Measurements from ENCODE around the gene ACOT6.
"Not testable (repeated sequence)": the region's sequence is repeated elsewhere in the genome, so short reads cannot be mapped to it uniquely, and the experiment has no call there.

The ACOT6 gene

GRCh38 chr14:73612339-73613045, at the start of gene ACOT6:
TSS of gene ACOT6 (plus strand) at chr14:73612517. CDS start at chr14:73612572, 55 bp downstream.
- DNase-seq = peak; percentile 65

- DNase-seq = not testable (repeated sequence)
These were observed 49.6 kb upstream of the ACOT6 start for GRCh38 chr14:73562696-73563095.

GRCh38 chr14:73566431-73566830, 45.9 kb upstream of the ACOT6 start:
- not testable (repeated sequence) for DNase-seq

GRCh38 chr14:73566935-73567334, 45.4 kb upstream of the ACOT6 start:
- not testable (repeated sequence) for DNase-seq

- no peak for DNase-seq
These were observed 45.0 kb upstream of the ACOT6 start for GRCh38 chr14:73567358-73567757.

- DNase-seq = no peak
These were observed 44.1 kb upstream of the ACOT6 start for GRCh38 chr14:73567951-73568885.

- not testable (repeated sequence) for DNase-seq
These were observed 43.5 kb upstream of the ACOT6 start for GRCh38 chr14:73568886-73569184.

GRCh38 chr14:73569185-73569958, 42.9 kb upstream of the ACOT6 start, which contains the start of gene ACOT2:
TSS of gene ACOT2 (plus strand) at chr14:73569213. CDS start at chr14:73569241, 28 bp downstream.
- peak; percentile 87 for DNase-seq

- DNase-seq = peak; percentile 69
These were observed 41.4 kb upstream of the ACOT6 start for GRCh38 chr14:73570913-73571312.

- not testable (repeated sequence) for DNase-seq
These were observed 39.3 kb upstream of the ACOT6 start for GRCh38 chr14:73573034-73573433.

GRCh38 chr14:73573740-73574139, 38.6 kb upstream of the ACOT6 start:
- not testable (repeated sequence) for DNase-seq

- DNase-seq = not testable (repeated sequence)
These were observed 38.1 kb upstream of the ACOT6 start for GRCh38 chr14:73574251-73574650.

GRCh38 chr14:73576391-73576790, 35.9 kb upstream of the ACOT6 start:
- DNase-seq = no peak

- not testable (repeated sequence) for DNase-seq
These were observed 35.1 kb upstream of the ACOT6 start for GRCh38 chr14:73577214-73577613.

- DNase-seq = not testable (repeated sequence)
These were observed 30.0 kb upstream of the ACOT6 start for GRCh38 chr14:73582102-73582979.

- DNase-seq = no peak
These were observed 23.6 kb upstream of the ACOT6 start for GRCh38 chr14:73588695-73589094.

- no peak for DNase-seq
These were observed 23.2 kb upstream of the ACOT6 start for GRCh38 chr14:73589116-73589515.

- not testable (repeated sequence) for DNase-seq
These were observed 21.7 kb upstream of the ACOT6 start for GRCh38 chr14:73590673-73591004.

GRCh38 chr14:73591690-73592449, 20.4 kb upstream of the ACOT6 start, which contains the start of gene ACOT4:
TSS of gene ACOT4 (plus strand) at chr14:73591873. CDS start at chr14:73591960, 87 bp downstream.
- DNase-seq = peak; percentile 57

- DNase-seq = no peak
These were observed 17.8 kb upstream of the ACOT6 start for GRCh38 chr14:73594491-73594890.

- DNase-seq = no peak
These were observed 12.8 kb upstream of the ACOT6 start for GRCh38 chr14:73599499-73599898.
